Measurements from ENCODE around the gene ORM1. TPM values are rescaled to one million over a fixed set of nuclear protein-coding genes. Genes with fewer than 3 reads are reported as not detected.

ORM1 gene
- total and polyA plus RNA-seq, 4 donors = 1,297 to 69,591 (median 37,095) TPM

DNA sequence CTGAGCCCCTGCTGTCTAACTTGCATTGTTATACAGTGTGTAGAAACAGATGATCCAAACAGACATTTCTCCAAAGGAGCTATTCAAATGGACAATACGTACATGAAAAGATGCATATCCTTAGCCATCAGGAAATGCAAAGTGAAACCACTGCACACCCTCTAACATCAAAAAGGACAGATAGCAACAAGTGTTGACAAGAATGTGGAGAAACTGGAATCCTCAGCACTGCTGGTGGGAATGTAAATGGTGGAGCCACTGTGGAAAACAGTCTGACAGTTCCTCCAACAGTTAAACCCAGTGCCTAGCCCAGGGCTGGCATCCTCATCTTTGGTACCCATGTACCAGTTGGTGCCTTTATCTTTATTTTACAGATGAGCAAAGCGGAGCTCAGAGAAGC, 15.3 kb downstream of the ORM1 start (continued):
- TF ChIP-seq JUND (IDR thresholded peaks at IDR 0.05) = no peak
- no peak for TF ChIP-seq RXRA (IDR thresholded peaks at IDR 0.05)

DNA sequence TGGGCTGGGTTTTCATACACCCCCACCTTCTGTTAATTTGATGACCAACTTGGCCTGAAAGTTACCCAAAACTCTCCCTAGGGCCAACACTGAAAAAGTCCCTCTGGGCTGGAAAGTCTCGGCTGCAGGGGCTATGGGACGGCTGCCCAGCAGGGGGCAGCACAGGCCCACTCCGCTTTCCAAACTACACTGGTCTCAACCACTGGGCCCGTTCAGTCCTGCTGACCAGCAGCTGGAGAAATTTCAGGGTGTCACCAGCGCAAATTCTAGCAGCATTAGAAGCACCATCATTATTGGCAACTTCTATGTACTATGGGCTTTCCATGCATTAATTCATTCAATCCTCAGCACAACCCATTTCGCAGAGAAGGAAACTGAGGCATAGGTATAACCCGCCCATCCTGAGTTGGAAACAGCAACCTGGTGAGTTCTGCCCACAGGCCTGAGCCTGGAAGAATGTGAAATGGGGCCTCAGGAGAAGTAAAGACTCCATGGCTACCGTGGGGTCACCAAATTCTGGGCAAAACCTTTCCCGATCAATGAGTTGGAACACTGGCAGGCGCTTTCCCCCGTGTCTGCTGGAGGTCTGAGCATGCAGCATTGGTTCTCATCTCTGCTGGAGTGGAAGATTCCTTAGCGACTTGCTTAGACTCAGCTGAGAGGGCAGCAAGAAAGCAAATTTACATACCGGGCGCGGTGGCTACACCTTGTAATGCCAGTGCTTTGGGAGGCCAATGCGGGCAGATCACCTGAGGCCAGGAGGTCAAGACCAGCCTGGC, 16.4 kb downstream of the ORM1 start:
- Histone ChIP-seq H3K9ac (ENCODE audit: low read depth in 1 of 2, low read length in 2 of 2) (no peak overlapping the region), H3K9me3 (ENCODE audit: control insufficient read depth in 4 of 4, low read length in 3 of 4) (no peaks in the 10 kb centered on the region), H3K36me3 (ENCODE audit: control insufficient read depth in 4 of 4, insufficient read depth in 3 of 4, low read depth in 1 of 4, low read length in 3 of 4) (peaks cover 5 to 74% (median 47%) of the 10 kb centered on the region in 4 donors), H3K4me3 (ENCODE audit: low read depth in 1 of 3, low read length in 3 of 3) (no peak overlapping the region), H3K4me1 (ENCODE audit: control insufficient read depth in 4 of 4, insufficient read depth in 4 of 4, low read length in 3 of 4) (no peaks in the 10 kb centered on the region), H3K27me3 (ENCODE audit: control insufficient read depth in 4 of 4, insufficient read depth in 4 of 4, low read length in 3 of 4) (no peaks in the 10 kb centered on the region), H3K27ac (ENCODE audit: low read depth in 1 of 2, low read length in 2 of 2) (no peak overlapping the region)
- peak; percentile 60 for DNase-seq (ENCODE audit: low spot score)
- 81% methylated on average over 16 of the region's 16 CpGs for WGBS
- no peak for TF ChIP-seq FOXA2 (IDR thresholded peaks at IDR 0.05)
- no peak for TF ChIP-seq TAF1 (conservative IDR thresholded peaks at IDR 0.05)
- peak; percentile 84 to 92 for TF ChIP-seq RAD21 (IDR thresholded peaks at IDR 0.05)
- TF ChIP-seq, protein P1, sequence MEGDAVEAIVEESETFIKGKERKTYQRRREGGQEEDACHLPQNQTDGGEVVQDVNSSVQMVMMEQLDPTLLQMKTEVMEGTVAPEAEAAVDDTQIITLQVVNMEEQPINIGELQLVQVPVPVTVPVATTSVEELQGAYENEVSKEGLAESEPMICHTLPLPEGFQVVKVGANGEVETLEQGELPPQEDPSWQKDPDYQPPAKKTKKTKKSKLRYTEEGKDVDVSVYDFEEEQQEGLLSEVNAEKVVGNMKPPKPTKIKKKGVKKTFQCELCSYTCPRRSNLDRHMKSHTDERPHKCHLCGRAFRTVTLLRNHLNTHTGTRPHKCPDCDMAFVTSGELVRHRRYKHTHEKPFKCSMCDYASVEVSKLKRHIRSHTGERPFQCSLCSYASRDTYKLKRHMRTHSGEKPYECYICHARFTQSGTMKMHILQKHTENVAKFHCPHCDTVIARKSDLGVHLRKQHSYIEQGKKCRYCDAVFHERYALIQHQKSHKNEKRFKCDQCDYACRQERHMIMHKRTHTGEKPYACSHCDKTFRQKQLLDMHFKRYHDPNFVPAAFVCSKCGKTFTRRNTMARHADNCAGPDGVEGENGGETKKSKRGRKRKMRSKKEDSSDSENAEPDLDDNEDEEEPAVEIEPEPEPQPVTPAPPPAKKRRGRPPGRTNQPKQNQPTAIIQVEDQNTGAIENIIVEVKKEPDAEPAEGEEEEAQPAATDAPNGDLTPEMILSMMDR (IDR thresholded peaks at IDR 0.05; ENCODE audit: low read depth, low read length, missing input control) = peak; percentile 79
- no peak for TF ChIP-seq NR2F2 (IDR thresholded peaks at IDR 0.05)
- no peak for TF ChIP-seq HNF4A (conservative IDR thresholded peaks at IDR 0.05)

DNA sequence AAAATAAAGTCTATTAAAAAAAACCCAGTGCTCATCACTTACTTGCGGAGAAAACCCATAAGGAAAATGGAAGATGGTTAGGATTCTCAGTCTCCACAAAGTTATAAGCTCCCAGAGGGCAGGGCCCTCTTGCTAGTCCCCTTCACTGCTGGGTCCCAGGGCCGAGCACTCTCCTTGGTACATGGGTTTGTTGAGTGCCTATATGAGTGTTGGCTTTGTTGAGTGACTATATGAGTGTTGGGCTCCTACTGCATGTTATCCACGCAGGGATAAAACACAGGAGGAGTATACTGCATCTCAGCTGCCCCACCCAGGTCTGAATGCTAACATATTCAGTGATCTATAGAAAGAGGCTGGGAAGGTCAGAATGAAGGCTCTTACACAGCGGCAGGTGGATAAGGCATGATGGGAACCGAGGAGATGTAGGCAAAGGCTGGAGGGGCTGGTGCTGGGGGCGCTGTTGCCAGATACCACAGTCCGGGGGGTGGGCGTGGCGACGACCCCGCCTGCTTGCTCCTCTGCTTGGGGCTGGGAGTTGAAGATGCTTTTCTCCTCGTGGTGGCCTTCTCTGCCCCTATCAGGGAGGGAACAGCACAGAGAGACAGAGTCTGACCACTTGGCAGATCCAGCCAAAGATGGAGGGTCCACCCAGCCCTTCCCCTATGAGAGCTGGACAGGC, 18.4 kb downstream of the ORM1 start:
- H3K4me3 ChIP-seq (ENCODE audit: low read depth in 1 of 3, low read length in 3 of 3) = no peak overlapping the region
- DNase-seq (ENCODE audit: low spot score) = no peak
- TF ChIP-seq EGR1 (IDR thresholded peaks at IDR 0.05; ENCODE audit: low read depth in 2 of 2) = no peak
- TF ChIP-seq SP1 (IDR thresholded peaks at IDR 0.05) = no peak
- TF ChIP-seq, protein P2, sequence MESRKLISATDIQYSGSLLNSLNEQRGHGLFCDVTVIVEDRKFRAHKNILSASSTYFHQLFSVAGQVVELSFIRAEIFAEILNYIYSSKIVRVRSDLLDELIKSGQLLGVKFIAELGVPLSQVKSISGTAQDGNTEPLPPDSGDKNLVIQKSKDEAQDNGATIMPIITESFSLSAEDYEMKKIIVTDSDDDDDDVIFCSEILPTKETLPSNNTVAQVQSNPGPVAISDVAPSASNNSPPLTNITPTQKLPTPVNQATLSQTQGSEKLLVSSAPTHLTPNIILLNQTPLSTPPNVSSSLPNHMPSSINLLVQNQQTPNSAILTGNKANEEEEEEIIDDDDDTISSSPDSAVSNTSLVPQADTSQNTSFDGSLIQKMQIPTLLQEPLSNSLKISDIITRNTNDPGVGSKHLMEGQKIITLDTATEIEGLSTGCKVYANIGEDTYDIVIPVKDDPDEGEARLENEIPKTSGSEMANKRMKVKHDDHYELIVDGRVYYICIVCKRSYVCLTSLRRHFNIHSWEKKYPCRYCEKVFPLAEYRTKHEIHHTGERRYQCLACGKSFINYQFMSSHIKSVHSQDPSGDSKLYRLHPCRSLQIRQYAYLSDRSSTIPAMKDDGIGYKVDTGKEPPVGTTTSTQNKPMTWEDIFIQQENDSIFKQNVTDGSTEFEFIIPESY (IDR thresholded peaks at IDR 0.05) = no peak
- no peak for TF ChIP-seq RAD21 (IDR thresholded peaks at IDR 0.05)
- TF ChIP-seq RXRA (IDR thresholded peaks at IDR 0.05) = no peak
- TF ChIP-seq, protein P1 (IDR thresholded peaks at IDR 0.05; ENCODE audit: low read depth, low read length, missing input control) = no peak
- TF ChIP-seq FOXA2 (IDR thresholded peaks at IDR 0.05) = no peak
- no peak for TF ChIP-seq NR2F2 (IDR thresholded peaks at IDR 0.05)
- TF ChIP-seq JUND (IDR thresholded peaks at IDR 0.05) = no peak
- TF ChIP-seq HNF4G (IDR thresholded peaks at IDR 0.05) = no peak
- no peak for TF ChIP-seq FOXA1 (IDR thresholded peaks at IDR 0.05)
- TF ChIP-seq GABPA (IDR thresholded peaks at IDR 0.05 in 1 of 2, conservative IDR thresholded peaks at IDR 0.05 in 1 of 2) = no peak
- TF ChIP-seq HNF4A (conservative IDR thresholded peaks at IDR 0.05) = no peak
- TF ChIP-seq, protein P3, sequence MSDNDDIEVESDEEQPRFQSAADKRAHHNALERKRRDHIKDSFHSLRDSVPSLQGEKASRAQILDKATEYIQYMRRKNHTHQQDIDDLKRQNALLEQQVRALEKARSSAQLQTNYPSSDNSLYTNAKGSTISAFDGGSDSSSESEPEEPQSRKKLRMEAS (IDR thresholded peaks at IDR 0.05) = no peak
- TF ChIP-seq YY1 (IDR thresholded peaks at IDR 0.05) = no peak
- no peak for TF ChIP-seq TAF1 (conservative IDR thresholded peaks at IDR 0.05)
- TF ChIP-seq, protein P4, sequence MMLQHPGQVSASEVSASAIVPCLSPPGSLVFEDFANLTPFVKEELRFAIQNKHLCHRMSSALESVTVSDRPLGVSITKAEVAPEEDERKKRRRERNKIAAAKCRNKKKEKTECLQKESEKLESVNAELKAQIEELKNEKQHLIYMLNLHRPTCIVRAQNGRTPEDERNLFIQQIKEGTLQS (IDR thresholded peaks at IDR 0.05) = no peak
- TF ChIP-seq, protein P5, sequence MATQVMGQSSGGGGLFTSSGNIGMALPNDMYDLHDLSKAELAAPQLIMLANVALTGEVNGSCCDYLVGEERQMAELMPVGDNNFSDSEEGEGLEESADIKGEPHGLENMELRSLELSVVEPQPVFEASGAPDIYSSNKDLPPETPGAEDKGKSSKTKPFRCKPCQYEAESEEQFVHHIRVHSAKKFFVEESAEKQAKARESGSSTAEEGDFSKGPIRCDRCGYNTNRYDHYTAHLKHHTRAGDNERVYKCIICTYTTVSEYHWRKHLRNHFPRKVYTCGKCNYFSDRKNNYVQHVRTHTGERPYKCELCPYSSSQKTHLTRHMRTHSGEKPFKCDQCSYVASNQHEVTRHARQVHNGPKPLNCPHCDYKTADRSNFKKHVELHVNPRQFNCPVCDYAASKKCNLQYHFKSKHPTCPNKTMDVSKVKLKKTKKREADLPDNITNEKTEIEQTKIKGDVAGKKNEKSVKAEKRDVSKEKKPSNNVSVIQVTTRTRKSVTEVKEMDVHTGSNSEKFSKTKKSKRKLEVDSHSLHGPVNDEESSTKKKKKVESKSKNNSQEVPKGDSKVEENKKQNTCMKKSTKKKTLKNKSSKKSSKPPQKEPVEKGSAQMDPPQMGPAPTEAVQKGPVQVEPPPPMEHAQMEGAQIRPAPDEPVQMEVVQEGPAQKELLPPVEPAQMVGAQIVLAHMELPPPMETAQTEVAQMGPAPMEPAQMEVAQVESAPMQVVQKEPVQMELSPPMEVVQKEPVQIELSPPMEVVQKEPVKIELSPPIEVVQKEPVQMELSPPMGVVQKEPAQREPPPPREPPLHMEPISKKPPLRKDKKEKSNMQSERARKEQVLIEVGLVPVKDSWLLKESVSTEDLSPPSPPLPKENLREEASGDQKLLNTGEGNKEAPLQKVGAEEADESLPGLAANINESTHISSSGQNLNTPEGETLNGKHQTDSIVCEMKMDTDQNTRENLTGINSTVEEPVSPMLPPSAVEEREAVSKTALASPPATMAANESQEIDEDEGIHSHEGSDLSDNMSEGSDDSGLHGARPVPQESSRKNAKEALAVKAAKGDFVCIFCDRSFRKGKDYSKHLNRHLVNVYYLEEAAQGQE (IDR thresholded peaks at IDR 0.05) = no peak
- H3K9me3 ChIP-seq (ENCODE audit: control insufficient read depth in 4 of 4, low read length in 3 of 4) = no peaks in the 10 kb centered on the region
- no peak overlapping the region for H3K27ac ChIP-seq (ENCODE audit: low read depth in 1 of 2, low read length in 2 of 2)
- peaks cover 10 to 85% (median 60%) of the 10 kb centered on the region in 4 donors for H3K36me3 ChIP-seq (ENCODE audit: control insufficient read depth in 4 of 4, insufficient read depth in 3 of 4, low read depth in 1 of 4, low read length in 3 of 4)
- no peaks in the 10 kb centered on the region for H3K27me3 ChIP-seq (ENCODE audit: control insufficient read depth in 4 of 4, insufficient read depth in 4 of 4, low read length in 3 of 4)
- 92% methylated on average over 12 of the region's 12 CpGs for WGBS
- H3K4me1 ChIP-seq (ENCODE audit: control insufficient read depth in 4 of 4, insufficient read depth in 4 of 4, low read length in 3 of 4) = no peaks in the 10 kb centered on the region
- no peak overlapping the region for H3K9ac ChIP-seq (ENCODE audit: low read depth in 1 of 2, low read length in 2 of 2)

All from liver (tissue), 9 donors.